Fibroblast of gingiva (primary cell): Measurements from ENCODE around the gene TNFRSF8.

ENCODE experiments used
- DNase-seq: peaks from one replicate; pipeline ENCODE4 v3.0.0-alpha.2; 2011; ENCODE audit warnings: low read depth

Gene TNFRSF8

DNA sequence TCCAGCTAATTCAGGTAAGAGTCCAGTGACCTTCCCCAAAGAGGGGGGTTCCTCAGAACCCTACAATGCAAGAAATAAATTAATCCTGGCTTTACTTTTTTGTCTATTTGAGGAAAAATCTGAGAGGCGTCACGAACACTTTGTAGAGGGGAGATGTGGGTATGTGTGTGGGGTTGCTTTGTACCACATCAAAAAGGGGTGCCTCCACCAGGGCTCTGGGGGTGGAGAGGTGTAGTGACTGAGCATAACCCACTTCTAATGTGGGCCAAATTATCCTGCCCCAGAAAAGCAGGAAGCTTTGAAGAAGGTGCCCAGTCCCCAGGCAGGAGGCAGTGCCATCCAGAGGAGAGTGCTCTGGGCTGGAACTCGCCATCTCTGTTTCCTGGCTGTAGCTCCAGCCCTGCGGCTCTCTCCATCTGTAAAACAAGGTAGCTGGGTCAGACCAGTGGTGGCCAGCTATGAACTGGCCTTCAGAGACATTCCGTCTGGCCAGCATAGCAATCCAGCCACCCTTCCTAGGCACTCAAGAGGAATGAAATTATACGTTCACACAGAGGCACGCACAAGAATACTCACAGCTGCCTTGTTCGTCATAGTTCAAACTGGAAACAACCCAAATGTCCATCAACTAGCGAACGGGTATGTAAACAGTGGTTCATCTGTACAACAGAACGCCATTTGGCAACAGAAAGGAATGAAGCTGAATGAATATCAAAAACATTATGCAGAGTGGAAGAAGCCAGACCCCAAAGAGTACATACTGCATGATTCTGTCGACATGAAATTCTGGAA, 58.3 kb downstream of the TNFRSF8 start:
- peak; percentile 88 for DNase-seq

DNA sequence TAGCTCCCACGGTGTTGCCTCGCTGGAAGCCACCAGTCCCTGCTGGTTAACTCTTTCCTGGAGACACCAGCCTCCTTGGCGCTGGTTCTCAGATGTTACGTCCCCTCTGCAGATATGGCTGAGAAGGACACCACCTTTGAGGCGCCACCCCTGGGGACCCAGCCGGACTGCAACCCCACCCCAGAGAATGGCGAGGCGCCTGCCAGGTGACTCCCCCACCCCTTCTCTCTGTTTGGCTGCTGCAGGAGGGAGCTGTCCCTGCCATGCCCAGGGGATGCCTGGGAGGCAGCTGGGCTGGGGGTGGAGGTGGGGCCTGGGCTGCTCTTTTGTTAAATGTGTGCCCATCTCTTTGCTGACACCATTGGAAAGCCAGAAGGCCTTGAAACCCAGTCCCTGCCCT, 60.1 kb downstream of the TNFRSF8 start:
- no peak for DNase-seq

GRCh38 chr1:12124693-12125421, 61.8 kb downstream of the TNFRSF8 start:
- DNase-seq, result peak; percentile 68

DNA sequence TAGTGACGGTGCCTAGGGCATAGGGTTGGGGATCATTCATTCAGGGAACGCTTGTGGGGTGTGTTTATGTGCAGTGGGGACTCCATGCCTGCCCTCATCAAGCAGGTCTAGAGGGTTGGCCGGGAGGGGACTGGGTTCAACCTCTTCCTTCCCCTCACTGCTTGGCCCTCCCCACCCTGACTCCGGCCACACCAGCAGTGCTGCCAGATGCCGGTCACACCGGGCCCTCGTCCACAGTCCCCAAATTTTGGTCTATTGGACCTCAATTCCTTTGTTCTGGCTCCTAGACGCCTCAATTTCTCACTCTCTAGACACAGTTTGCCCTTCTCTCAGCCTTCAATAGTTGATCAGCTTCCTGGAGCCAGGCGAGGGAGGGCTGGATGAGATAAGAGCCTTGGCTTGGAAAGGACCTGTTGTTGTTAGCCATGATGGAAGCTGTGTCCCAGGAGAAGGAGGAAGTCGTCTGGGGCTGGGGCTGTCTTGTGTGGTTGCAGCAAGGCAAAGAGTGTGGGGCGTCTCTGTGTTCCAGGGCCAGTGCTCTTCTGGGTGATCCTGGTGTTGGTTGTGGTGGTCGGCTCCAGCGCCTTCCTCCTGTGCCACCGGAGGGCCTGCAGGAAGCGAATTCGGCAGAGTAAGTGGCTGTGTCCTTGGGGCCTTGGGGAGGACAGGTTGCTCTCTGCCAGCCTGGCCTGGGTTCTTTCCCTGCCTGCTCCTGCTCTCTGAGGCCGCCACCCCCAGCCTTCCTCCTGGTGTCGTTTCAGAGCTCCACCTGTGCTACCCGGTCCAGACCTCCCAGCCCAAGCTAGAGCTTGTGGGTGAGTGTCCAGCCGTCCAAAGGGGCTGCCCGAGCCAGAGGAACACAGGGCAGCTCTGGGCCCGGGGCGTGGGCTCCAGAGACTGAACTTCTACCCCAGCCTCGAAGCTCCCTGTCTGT, 62.6 kb downstream of the TNFRSF8 start:
- DNase-seq, result no peak

- no peak for DNase-seq
Observed at GRCh38 chr1:12126781-12127180, 63.7 kb downstream of the TNFRSF8 start.

DNA sequence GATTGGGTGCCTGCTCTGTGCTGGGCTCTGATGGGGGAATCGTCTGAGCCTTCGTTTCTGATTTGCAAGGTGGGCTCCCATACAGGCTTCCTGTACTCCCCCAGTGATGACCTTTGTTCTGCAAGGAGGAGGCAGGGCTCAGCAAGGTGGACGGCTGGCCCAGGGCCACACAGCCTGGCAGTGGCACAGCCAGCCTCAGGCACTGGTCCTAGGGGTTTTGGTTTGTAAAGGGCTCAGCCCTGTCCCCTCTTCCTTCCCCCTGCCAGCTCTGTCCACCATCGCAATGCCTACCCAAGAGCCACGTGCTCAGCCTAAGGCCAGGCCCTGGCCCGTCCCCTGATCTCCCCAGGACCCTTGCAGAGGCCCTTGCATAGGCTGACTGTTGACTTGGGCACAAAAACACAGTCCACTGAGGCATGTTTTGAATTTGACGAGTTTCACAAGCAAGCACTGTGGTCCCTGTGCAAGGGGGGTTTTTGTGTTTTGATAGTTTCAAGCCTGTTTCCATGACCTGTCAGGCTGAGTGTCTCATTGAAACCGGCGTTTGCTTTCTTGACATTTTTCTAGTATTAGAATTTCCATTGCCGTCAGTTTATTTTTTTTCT, 64.2 kb downstream of the TNFRSF8 start:
- no peak for DNase-seq

DNA sequence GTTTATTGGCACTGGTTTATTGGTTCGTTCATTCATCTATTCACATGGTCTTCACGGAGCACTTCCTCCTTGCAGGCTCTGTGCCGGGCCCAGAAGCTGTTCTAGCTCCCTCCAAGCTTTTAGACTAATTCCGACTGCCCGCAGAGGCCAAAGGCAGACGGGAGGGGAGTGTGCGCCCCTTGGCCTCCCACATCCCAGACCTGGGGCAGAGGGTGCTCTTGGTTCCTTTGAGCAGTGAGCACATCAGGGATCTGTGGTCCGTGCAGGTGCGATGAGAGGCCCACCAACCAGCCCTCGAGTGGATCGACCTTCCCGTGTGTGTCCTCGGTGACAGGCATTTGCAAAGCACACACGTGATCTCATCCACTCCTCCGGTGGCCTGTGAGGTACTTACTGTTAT, 65.0 kb downstream of the TNFRSF8 start:
- DNase-seq, result no peak

DNA sequence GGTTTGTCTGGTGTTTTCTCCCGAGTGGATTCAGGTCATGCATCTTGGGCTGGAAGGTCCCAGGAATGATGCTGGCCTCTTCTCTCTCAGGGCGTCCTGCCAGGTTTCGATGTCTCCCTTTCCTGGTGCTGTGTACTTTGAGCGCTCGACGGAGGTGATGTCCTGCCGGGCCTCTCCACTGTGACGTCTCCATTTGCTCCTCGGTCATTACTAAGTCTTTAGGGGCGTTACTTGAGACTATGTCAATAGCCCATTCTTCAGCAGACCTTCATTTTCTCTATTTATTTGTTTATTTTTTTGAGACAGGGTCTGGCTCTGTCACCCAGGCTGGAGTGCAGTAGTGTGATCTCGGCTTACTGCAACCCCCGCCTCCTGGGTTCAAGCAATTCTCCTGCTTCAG, 66.5 kb downstream of the TNFRSF8 start:
- DNase-seq, result no peak

DNA sequence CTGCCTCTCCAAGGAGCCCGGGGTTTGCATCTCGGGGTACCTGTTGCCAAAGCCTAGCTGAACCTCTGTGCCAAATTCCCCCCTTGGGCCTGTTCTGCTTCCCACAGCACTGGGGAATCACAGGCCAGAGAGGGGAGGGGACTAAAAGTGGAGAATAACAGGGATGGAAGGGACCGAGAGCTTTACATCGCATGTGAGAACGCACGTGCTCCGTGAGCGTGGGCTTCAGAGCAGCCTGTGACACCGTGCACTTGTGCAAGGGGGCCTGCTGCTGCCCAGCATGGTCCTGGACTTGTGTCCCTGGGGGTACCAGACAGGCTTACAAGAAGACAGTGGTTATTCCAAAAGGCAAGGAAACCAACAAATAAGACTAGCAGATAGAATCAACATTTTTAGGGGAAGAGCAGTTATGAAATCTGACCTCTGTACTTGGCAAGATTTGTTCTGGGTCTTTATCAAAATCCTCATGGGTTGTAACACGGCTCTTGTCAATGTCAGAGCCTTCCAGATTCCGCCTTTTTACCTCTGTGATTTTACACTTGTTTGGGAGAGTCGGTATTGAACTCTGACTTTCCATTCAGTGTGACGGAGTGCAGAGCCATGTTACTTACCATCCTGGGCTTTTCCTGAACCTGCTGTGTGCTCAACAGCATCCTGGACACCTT, 67.5 kb downstream of the TNFRSF8 start:
- no peak for DNase-seq

GRCh38 chr1:12132078-12132477, 69.0 kb downstream of the TNFRSF8 start:
- DNase-seq, result peak; percentile 95

DNA sequence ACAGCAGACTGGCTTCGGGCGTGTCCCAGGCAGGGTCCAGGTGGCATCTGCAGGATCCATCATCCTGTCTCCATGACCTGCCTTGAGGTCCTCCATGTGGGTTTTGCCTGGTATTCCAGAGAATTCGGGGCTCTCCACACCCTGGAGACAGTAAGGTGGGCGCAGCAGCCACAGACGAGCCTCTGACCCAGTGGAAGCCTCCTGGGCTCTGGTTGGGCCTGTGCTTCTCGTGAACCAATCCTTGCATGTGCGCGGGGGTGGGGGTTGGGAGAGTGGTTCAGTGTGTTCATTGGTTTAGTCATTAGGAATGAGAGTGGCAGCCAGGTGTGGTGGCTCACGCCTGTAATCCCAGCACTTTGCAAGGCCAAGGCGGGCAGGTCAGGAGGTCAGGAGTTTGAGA, 71.6 kb downstream of the TNFRSF8 start:
- no peak for DNase-seq

DNA sequence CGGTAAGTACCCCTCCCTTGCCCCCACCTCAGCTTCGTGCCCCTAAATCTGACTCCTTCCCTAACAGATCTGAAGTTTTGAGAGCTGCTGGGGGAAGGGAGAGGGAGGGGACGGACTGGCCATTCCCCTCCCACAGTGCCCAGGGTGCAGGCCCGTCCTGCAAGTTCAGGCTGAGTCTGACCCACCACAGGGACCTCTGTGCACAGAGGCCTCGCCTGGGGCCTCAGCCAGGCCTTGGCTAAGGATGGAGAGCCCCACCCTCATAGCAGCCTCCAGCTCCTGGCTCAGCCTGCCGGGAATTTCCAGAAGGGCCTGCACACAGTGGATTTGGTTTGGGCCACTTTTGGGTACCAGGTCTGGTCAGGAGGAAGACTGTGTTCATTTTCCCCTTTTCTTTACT, 72.5 kb downstream of the TNFRSF8 start:
- peak; percentile 29 for DNase-seq

- no peak for DNase-seq
Observed at GRCh38 chr1:12136916-12137610, 74.0 kb downstream of the TNFRSF8 start.

DNA sequence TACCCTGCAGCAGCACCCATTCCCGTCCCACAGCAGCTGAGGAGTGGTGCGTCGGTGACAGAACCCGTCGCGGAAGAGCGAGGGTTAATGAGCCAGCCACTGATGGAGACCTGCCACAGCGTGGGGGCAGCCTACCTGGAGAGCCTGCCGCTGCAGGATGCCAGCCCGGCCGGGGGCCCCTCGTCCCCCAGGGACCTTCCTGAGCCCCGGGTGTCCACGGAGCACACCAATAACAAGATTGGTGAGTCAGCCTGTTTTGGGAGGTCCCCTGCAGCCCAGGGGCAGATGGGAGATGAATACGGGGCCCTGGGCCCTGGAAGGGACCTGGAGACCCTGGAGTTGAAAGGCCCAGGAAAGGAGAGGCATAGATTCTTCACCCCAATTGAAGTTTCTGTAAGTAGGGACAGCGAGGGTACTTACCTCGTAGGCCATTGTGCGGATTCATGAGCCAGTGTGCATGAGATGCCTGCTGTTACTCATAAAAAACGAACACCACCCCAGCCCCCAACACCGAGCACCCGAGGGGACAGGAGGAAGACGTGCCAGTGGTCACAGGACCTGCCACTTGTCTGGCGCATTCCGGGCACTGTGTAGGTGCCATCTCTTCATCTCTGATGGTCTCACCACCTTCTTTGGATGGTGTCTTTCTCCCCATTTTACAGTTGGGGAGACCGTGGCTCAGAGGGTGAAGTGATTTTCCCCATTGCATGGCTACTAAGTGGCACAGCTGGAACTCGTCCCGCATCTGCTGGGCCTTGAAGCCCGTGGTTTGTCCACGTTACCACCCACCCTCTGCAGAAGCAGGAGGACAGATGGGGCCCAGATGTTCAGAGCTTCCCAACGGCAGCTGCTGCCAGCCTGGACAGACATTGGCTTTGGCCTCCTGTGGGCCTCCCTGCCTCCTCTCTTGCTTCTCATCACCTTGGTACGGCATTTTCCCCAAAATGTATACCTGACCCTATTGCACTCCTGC, 75.4 kb downstream of the TNFRSF8 start:
- DNase-seq, result peak; percentile 57

- DNase-seq, result no peak
Observed at GRCh38 chr1:12140016-12140415, 76.9 kb downstream of the TNFRSF8 start.

DNA sequence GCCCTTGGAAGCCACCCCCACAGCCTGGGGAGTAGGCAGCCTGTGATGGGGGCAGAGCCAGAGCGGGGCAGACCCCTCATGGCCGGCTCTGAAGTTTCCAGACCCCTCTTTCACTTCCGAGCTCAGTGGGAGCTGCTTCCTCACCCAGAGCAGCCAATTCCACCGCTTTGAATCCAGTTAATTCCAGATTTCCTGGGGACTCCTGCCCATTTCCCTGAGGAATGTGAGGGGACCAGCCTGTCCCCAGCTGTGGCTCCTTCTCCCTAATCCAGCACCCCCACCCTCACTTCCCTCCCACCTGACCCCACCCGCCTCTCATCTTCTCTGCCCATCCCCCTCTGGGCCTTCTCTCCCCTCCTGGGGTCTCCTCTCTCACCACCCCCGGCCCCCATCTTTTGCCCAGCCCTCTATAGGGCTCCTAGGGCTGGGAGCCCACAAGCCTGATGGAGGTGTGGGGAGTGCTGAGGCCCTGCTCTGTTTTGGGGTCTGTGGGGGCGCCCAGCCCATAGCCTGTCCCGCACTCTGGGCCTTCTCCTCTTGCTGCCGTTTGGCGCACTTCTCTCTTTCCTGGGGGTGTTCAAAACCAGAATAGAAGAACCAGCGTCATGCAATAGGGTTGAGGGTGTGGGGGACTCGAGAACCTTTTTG, 77.5 kb downstream of the TNFRSF8 start:
- no peak for DNase-seq

- DNase-seq, result no peak
Observed at GRCh38 chr1:12141163-12141850, 78.2 kb downstream of the TNFRSF8 start.

GRCh38 chr1:12142141-12142823, 79.2 kb downstream of the TNFRSF8 start:
- DNase-seq, result no peak
